DMS114 treated with DMSO at 0.1 percent for 48 hours (cell line): ENCODE measurements around the gene SLC6A12.
A peak's percentile ranks its signal among the peaks of the same experiment; 100 is the strongest.
"Not testable (repeated sequence)": the region's sequence is repeated elsewhere in the genome, so short reads cannot be mapped to it uniquely, and the experiment has no call there.

Experiments used
- DNase-seq: peaks from one replicate; lab custom pipeline; 2025; ENCODE audit not compliant: unreplicated experiment; lab: John Stamatoyannopoulos, UW

Gene SLC6A12

DNA sequence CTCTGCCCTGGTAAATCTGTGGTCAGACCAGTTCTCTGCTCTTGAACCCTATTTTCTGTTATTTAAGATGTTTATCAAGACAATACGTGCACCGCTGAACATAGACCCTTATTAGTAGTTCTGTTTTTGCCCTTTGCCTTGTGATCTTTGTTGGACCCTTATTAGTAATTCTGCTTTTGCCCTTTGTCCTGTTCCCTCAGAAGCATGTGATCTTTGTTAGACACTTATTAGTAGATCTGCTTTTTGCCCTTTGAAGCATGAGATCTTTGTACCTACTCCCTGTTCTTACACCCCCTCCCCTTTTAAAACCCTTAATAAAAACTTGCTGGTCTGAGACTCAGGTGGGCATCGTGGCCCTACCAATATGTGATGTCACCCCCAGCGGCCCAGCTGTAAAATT lies 22.0 kb upstream of the SLC6A12 start:
- DNase-seq, result not testable (repeated sequence)

DNA sequence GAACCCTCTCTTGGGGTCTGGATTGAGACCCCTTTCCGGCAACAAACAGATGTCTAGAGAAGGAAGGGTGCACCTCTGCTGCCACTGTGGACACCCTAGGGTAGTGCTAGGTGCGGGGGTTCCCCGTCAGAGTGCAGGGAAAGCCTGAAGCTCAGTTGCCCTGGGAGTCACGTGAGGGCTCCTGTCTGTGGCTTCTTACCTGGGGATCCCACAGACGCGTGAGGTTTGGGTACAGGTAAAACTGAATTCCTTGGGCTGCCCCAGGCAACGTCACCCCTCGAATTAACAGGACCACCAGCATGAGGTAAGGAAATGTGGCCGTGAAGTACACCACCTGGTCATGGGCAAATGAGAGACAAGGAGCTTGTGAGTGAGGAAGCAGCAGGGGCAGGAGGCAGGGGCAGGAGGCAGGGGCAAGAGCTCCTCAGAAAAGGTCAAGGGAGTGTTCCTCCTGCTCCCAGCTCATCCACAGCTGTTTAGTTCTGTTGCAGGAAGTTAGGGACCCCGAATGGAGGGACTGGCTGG lies 21.0 kb upstream of the SLC6A12 start:
- no peak for DNase-seq

DNA sequence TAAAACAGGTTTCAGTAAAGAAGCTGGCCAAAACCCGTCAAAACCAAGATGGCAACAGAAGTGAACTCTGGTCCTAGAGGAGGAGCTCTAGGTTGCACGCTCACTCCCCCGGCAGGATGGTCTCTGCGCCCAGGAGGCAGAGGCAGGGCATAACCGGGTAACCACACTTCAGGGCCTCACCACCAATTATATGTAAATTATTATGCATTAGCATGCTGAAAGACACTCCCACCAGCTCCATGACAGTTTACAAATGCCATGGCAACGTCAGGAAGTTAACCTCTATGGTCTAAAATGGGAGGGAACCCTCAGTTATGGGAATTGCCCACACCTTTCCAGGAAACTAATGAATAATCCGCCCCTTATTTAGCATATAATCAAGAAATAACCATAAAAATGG lies 20.1 kb upstream of the SLC6A12 start:
- DNase-seq, result no peak

GRCh38 chr12:233615-233968 lies 19.6 kb upstream of the SLC6A12 start:
- DNase-seq, result no peak

DNA sequence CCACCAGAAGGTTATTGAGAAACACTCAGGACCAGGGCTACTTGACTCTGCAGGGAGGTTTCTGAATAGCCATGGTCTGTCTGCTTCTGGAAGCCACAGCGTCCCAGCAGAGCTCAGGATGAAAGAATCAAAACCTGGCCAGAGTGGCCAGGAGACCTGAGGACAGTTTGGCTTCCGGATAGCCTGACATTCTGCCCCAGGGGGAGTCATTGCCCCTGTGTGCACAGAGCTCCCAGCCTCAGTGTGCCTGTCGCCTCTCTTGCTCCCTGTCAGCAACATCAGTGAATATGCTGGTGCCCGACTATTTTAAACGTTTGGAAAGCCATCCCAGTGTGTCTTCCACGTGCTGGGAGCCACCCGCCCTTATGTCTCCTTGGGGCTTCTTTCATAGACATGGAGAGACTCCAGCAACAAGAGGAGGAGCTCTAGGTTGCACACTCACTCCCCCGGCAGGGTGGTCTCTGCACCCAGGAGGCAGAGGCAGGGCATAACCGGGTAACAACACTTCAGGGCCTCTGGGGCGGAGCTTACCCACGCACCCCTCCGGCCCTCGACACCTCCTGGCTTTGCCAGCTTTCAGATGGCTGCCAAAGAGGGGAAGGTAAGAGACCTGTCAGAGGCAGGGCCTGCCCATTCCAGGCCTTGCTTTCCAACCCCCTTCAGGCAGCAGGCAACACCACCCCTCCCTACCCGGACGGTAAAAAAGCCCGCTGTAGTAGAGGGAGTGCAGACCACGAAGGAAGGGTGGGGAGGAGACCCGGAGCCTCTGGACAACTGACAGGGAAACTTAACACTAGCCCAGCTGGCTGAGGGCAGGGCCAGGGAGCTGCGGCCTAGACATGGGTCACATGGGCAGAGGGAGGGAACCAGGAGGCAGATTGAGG lies 19.0 kb upstream of the SLC6A12 start:
- DNase-seq, result no peak

DNA sequence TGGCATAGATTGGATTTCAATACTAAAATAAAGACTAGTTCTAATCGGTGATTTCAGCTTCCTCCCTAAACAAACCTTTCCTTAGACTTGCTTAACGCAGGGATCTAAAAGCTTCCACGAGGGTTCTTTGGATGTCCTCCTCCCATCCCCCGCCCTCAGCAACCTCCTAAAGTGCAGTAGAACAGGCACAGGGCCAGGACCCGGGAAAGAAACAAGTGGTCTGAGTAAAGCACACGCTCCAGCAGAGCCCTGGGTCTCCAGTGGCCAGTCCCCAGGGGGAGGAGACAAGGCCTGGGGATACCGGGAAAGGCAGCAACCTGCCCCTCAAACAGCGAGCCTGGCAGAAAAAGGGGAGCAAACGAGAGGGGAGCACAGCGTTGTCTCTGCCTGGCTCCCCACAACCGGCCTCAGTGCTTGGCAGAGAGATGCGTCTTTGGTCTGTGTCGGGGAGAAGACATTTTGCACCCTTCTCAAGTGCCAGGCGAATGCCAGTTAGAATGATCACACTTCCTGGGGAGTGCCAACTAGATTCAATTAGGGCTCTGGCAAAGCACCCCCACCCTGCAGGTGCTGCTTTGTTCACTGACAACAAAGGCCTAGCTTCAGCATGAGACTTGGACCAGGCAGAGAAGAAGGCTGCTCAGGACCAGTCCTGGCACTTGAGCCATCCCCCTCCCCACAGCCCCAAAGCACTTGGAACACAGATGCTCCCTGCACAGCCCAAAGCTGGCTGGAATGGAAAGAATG lies 17.1 kb upstream of the SLC6A12 start:
- DNase-seq, result no peak

- DNase-seq, result no peak
Observed at GRCh38 chr12:229441-230191, 15.7 kb upstream of the SLC6A12 start.

- no peak for DNase-seq
Observed at GRCh38 chr12:228846-229200, 14.9 kb upstream of the SLC6A12 start.

DNA sequence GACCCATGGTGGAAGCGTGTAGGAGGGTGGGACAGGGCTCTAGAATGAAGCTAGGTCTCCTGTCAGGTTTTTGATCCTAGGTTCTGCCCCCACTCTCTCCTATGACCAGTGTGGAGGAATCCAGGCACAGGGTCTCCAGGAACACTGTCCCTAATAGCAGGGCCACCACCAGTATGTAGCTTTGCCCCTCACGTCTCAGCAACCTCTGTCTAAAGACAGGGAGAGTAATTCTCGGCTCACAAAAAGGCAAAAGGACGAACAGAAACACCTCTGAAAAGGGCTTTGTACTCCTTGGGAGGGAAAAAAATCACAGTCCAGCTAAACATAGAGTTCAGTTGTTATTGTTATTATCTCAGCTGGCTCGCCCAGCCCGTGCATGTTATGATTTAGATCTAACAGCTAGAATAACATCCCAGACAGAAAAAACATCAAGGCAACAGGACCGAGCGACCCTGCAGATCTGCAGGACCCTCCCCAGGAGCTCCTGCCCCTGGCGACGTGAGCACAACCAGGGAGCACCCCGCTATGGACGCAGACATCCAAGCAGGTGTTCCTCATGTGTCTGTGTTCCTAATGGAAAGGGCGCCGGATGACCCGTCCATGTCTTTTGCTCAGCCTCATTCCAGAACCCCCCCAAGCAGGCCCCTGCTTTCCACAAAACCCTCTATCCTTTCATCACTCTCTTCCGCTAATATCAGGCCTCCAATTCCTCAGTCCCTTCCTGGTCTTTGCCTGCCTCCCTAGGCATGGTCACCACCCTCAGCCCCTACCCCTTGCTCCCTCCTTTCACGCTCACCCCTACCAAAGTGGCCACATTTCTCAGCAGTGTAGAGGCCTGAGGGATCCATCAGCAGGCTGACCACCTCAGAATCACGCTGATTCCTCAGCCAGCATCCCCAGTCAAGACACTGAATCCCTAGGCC lies 14.2 kb upstream of the SLC6A12 start:
- DNase-seq, result no peak

- DNase-seq, result no peak
Observed at GRCh38 chr12:227286-227915, 13.4 kb upstream of the SLC6A12 start.

DNA sequence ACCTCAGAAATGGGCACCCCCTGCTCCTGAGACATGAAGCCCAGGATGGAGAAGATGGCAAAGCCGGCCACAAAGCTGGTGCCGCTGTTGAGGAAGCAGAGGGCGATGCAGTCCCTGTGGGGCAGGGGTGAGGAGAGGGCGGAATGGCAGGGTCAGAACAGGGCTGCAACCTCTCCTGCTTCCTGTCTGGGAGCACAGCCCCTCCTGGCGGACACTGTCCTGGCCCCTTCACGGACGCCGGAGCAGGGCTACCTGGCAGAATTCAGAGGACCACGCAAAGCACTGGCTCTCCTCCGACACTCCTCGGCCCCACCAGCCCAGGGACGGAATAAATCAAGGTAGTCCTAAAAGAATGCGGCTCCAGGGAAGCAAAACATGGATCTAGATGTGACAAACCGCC lies 12.4 kb upstream of the SLC6A12 start:
- DNase-seq, result no peak

DNA sequence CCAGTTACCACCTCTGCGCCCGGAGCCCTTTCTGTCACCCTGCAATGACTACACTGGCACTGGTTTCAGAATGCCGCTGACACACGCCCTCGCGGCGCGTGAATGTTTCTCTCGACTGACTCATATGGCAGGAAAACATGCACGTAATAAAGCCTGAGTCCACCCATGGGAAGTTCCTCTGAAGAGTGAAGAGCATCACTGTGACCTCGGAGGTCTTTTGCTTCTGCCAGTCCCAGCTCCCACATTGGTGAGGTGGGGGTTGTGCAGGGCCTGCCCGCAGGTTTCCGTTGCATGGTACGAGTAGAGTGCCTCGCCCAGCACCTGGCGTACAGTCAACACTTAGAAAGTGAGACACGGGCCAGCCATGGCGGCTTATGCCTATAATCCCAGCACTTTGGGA lies 11.1 kb upstream of the SLC6A12 start:
- DNase-seq, result no peak

DNA sequence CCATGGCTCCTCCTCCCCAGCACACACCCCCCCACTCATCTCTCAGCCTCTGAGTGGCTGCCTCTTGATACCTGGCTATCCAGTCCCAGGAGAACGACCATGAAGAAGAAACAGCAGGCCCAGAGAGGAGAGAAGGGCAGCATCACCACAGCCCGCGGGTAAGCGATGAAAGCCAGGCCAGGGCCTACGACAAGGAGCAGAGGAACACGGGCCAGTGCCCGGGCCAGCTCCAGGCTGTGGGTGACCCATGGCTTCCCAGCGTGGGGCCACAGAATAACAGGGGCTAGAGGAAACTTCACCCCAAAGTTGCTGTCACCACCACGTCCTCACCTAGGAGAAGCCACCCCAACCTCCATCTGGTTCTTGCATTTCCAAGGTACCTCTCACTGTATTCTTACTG lies 10.4 kb upstream of the SLC6A12 start:
- no peak for DNase-seq

- DNase-seq, result no peak
Observed at GRCh38 chr12:223841-224240, 9.9 kb upstream of the SLC6A12 start.

DNA sequence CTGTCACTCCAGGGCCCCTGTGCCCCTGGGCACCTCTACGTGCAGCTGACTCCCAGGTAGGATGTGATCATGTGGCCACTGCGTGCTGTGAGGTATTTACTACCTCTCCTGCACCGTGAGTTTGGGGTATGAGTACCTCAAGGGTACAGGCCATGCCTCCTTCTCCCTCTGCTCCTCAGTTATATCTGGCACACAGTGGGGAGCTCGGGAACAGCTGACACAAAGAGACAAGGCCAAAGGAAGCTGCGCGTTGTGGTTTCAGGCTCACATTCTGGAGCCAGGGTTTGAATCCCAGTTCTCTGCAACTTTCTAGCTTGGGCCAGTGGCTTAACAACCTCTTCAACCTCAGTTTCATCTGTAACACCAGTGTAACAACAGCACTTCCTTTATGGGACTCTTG lies 7.8 kb upstream of the SLC6A12 start:
- no peak for DNase-seq

GRCh38 chr12:220946-221550 lies 7.1 kb upstream of the SLC6A12 start:
- DNase-seq, result no peak

DNA sequence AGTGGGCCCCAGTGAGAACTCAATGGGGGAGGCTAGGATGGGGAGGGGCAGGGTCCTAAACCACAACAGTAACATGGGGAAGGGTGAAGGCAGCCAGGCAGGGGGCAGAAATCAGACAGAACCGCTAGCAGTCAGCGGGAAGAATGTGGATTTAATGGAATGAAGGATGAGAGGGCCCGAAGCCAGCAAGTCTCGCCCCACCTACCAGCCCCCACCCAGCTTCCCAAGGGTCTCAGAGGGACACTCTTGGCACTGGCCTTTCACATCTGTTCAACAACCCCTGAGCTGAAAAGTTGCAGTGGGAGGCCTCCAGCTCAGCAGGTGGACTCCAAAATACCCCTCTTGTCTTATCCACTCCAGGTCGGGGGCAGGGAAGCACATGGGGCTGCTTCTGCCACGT lies 6.5 kb upstream of the SLC6A12 start:
- no peak for DNase-seq

DNA sequence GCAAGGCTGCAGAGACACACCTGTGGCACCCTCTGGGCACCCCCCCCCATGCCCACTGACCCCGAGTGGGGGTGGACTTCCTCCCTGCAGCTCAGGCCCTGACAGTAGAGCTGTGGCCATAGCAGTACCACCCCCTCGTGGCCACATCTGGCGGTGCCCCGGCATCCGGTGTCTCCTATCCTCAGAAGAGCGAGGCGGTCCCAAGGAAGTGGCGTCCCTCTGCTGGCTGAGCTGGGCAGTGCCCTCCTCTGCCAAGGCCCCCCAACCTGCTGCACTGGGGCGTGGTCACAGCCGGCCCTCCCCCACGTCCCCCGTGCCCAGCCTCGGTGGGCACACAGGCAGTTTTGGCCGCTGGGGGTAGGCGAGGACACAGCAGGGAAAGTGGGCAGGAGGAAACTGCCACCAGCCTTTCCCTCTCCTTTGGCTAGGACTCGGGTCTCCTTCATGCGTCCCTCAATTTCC lies 6.0 kb upstream of the SLC6A12 start:
- DNase-seq, result peak; percentile 32

GRCh38 chr12:218728-219590 lies 5.0 kb upstream of the SLC6A12 start:
- DNase-seq, result no peak
